ENCODE results near the gene AMELX.

AMELX gene

GRCh38 chrX:11311706-11312105, 18.5 kb downstream of the AMELX start:
- no peak for DNase-seq

GRCh38 chrX:11319806-11320520, 26.8 kb downstream of the AMELX start:
- no peak for DNase-seq

- DNase-seq, result no peak
Observed at GRCh38 chrX:11321986-11322385, 28.8 kb downstream of the AMELX start.

- no peak for DNase-seq
Observed at GRCh38 chrX:11328134-11328533, 34.9 kb downstream of the AMELX start.

- no peak for DNase-seq
Observed at GRCh38 chrX:11329021-11329420, 35.8 kb downstream of the AMELX start.

- DNase-seq, result no peak
Observed at GRCh38 chrX:11331788-11332187, 38.6 kb downstream of the AMELX start.

- no peak for DNase-seq
Observed at GRCh38 chrX:11334165-11334564, 41.0 kb downstream of the AMELX start.

GRCh38 chrX:11336201-11336600, 43.0 kb downstream of the AMELX start:
- DNase-seq, result no peak

GRCh38 chrX:11337292-11338009, 44.2 kb downstream of the AMELX start:
- no peak for DNase-seq

GRCh38 chrX:11341274-11342201, 48.3 kb downstream of the AMELX start:
- no peak for DNase-seq

GRCh38 chrX:11342673-11343072, 49.5 kb downstream of the AMELX start:
- no peak for DNase-seq

- DNase-seq, result no peak
Observed at GRCh38 chrX:11346121-11346682, 53.0 kb downstream of the AMELX start.

- no peak for DNase-seq
Observed at GRCh38 chrX:11347300-11347699, 54.1 kb downstream of the AMELX start.

GRCh38 chrX:11349020-11349419, 55.8 kb downstream of the AMELX start:
- no peak for DNase-seq

- no peak for DNase-seq
Observed at GRCh38 chrX:11349661-11350337, 56.6 kb downstream of the AMELX start.
